ENCODE results near the gene POU3F3. TPM values are rescaled to one million over a fixed set of nuclear protein-coding genes. Genes with fewer than 3 reads are reported as not detected.

Gene POU3F3
- total RNA-seq, 3 donors from 2014 or later (not counting 1 experiment from before 2014, with no cell fraction given) = not detected

DNA sequence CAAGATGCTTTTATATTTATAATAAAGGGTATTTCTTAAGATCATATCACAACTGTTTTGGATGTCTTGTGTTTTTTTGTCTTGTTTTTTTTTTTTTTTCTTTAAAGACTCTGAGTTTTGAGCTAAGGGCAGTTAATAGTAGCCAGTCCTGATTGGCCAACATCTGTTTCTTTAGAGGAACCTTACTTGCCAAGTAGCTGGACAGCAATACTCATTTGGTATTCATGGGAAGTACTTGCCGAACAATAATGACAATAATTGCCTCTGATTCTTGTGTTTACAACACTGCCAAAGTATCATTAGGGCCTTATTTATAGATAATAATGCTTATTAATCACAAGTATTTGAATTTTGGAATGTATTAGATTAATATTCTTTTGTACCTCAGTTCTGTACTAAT lies 17.1 kb upstream of the POU3F3 start:
- 100% methylated on average over 1 of the region's 1 CpG for WGBS (ENCODE audit: insufficient coverage)
- H3K4me1 Mint-ChIP-seq = no peaks in the 10 kb centered on the region

DNA sequence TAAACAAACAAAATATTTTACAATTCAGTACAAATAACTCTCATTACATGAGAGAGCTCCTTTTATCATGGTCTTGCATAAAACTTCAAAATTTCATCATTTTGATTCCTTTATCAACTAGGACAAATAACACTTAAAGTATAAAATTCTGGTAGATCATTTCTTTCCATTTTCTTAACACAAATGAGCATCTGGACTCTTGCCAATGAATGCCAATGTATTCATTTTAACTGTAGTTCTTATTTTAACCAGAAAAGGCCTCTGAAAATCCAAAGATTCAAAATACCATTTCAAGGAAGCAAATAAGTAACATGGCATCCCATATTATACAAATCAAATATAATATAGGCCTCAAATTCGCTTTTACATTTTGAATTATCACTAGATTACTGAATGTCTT lies 13.8 kb upstream of the POU3F3 start:
- H3K4me3 Mint-ChIP-seq = no peak overlapping the region
- no CpG with 5 or more reads among the region's 1 CpG for WGBS (ENCODE audit: insufficient coverage)
- Histone ChIP-seq H3K36me3 (ENCODE audit: control insufficient read depth, insufficient read depth, low read length) (no peaks in the 10 kb centered on the region), H3K4me3 (ENCODE audit: low read length) (no peak overlapping the region), H3K4me1 (ENCODE audit: control insufficient read depth, insufficient read depth, low read length) (peaks cover 15% of the 10 kb centered on the region), H3K9me3 (ENCODE audit: control insufficient read depth, insufficient read depth, low read length) (no peaks in the 10 kb centered on the region), H3K27ac (ENCODE audit: low read length) (no peak overlapping the region), H3K27me3 (ENCODE audit: control insufficient read depth, insufficient read depth, low read length) (peaks cover 30% of the 10 kb centered on the region)
- TF ChIP-seq, protein P1, sequence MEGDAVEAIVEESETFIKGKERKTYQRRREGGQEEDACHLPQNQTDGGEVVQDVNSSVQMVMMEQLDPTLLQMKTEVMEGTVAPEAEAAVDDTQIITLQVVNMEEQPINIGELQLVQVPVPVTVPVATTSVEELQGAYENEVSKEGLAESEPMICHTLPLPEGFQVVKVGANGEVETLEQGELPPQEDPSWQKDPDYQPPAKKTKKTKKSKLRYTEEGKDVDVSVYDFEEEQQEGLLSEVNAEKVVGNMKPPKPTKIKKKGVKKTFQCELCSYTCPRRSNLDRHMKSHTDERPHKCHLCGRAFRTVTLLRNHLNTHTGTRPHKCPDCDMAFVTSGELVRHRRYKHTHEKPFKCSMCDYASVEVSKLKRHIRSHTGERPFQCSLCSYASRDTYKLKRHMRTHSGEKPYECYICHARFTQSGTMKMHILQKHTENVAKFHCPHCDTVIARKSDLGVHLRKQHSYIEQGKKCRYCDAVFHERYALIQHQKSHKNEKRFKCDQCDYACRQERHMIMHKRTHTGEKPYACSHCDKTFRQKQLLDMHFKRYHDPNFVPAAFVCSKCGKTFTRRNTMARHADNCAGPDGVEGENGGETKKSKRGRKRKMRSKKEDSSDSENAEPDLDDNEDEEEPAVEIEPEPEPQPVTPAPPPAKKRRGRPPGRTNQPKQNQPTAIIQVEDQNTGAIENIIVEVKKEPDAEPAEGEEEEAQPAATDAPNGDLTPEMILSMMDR (IDR thresholded peaks at IDR 0.05) = no peak
- peaks cover 43 to 64% of the 10 kb centered on the region in 2 donors for H3K27me3 Mint-ChIP-seq (ENCODE audit: low read depth in 2 of 2)
- H3K9me3 Mint-ChIP-seq = no peaks in the 10 kb centered on the region
- no peak for ATAC-seq
- H3K36me3 Mint-ChIP-seq = no peaks in the 10 kb centered on the region
- intact Hi-C loops (cut with micrococcal nuclease) = no loop called here
- H3K4me1 Mint-ChIP-seq = peaks cover under 1% of the 10 kb centered on the region in 2 donors
- H3K27ac Mint-ChIP-seq = no peak overlapping the region
- DNase-seq = no peak

More for the DNA sequence above, 17.1 kb upstream of the POU3F3 start:
- Histone ChIP-seq H3K9me3 (ENCODE audit: control insufficient read depth, insufficient read depth, low read length) (no peaks in the 10 kb centered on the region), H3K36me3 (ENCODE audit: control insufficient read depth, insufficient read depth, low read length) (no peaks in the 10 kb centered on the region), H3K27ac (ENCODE audit: low read length) (no peak overlapping the region), H3K4me3 (ENCODE audit: low read length) (no peak overlapping the region), H3K4me1 (ENCODE audit: control insufficient read depth, insufficient read depth, low read length) (no peaks in the 10 kb centered on the region), H3K27me3 (ENCODE audit: control insufficient read depth, insufficient read depth, low read length) (peaks cover 6% of the 10 kb centered on the region)
- no peaks in the 10 kb centered on the region for H3K36me3 Mint-ChIP-seq
- no peak for DNase-seq
- H3K9me3 Mint-ChIP-seq = no peaks in the 10 kb centered on the region
- no peak for ATAC-seq
- no peak overlapping the region for H3K27ac Mint-ChIP-seq
- H3K4me3 Mint-ChIP-seq = no peak overlapping the region
- TF ChIP-seq, protein P1 (IDR thresholded peaks at IDR 0.05) = no peak
- intact Hi-C loops (cut with micrococcal nuclease) = no loop called here
- peaks cover 35 to 56% of the 10 kb centered on the region in 2 donors for H3K27me3 Mint-ChIP-seq (ENCODE audit: low read depth in 2 of 2)

DNA sequence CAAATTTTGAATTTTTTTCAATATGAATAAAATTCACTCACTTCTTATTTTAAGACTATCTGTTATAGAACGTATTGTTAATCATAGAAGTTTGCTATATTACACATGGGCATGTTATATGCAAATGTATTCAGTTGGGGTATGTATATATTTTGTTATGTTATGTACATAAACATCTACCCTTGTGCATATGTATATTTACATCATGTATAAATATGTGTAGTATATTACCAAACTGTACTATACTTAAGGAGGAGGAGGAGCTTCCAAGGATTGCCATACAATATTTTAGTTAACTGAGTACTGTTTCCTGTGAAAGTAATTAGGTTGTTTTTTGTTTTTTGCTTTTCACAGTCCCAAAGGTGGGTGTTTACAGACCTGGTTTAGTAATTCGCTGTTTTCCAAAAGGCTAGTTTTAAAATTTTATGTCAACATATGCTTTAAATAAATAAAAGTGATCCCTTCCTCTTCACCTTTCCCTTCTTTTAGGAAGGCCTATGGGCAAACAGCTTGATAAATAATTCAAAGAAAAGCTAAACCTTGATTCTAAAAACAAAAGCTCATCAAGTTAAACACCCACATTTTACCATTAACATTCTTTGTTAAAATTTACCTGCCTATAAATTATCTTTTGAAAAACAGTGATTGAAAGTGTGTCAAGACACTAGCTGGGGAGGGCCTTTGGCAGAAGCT lies 12.9 kb upstream of the POU3F3 start:
- WGBS (ENCODE audit: insufficient coverage) = no CpG with 5 or more reads among the region's 2 CpGs
- Histone ChIP-seq H3K27ac (ENCODE audit: low read length) (no peak overlapping the region), H3K36me3 (ENCODE audit: control insufficient read depth, insufficient read depth, low read length) (no peaks in the 10 kb centered on the region), H3K4me3 (ENCODE audit: low read length) (no peak overlapping the region), H3K9me3 (ENCODE audit: control insufficient read depth, insufficient read depth, low read length) (no peaks in the 10 kb centered on the region), H3K27me3 (ENCODE audit: control insufficient read depth, insufficient read depth, low read length) (peaks cover 37% of the 10 kb centered on the region), H3K4me1 (ENCODE audit: control insufficient read depth, insufficient read depth, low read length) (peaks cover 15% of the 10 kb centered on the region)
- H3K9me3 Mint-ChIP-seq = no peaks in the 10 kb centered on the region
- ATAC-seq (no peak), DNase-seq (no peak)
- H3K4me3 Mint-ChIP-seq = no peak overlapping the region
- no peak overlapping the region for H3K27ac Mint-ChIP-seq
- peaks cover 48 to 69% of the 10 kb centered on the region in 2 donors for H3K27me3 Mint-ChIP-seq (ENCODE audit: low read depth in 2 of 2)
- no peaks in the 10 kb centered on the region for H3K36me3 Mint-ChIP-seq
- H3K4me1 Mint-ChIP-seq = peaks cover 6 to 8% of the 10 kb centered on the region in 2 donors
- TF ChIP-seq, protein P1 (IDR thresholded peaks at IDR 0.05) = no peak
- intact Hi-C loops (cut with micrococcal nuclease) = no loop called here

DNA sequence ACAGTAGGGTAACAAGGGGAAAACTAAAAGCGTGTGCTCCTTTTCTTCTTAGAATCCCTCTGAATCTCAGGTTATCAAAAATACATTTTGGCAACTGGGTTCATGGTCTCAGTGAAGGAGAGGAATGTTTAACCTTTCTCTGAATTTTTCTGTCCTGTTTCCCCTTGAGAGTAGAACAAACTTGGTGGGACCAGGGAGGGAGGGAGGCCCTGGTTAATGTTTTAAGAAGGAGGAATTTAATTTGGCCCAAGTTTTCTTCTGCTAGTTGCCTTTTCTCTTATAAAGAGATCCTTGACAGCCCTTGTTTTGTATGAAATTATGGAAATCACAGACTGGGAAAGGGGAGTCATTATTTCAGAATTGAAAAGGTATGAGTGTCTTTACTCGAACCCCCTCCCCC lies 12.2 kb upstream of the POU3F3 start:
- intact Hi-C loops (cut with micrococcal nuclease) = no loop called here
- Histone ChIP-seq H3K4me1 (ENCODE audit: control insufficient read depth, insufficient read depth, low read length) (peaks cover 15% of the 10 kb centered on the region), H3K9me3 (ENCODE audit: control insufficient read depth, insufficient read depth, low read length) (no peaks in the 10 kb centered on the region), H3K27me3 (ENCODE audit: control insufficient read depth, insufficient read depth, low read length) (peaks cover 37% of the 10 kb centered on the region), H3K4me3 (ENCODE audit: low read length) (no peak overlapping the region), H3K36me3 (ENCODE audit: control insufficient read depth, insufficient read depth, low read length) (no peaks in the 10 kb centered on the region), H3K27ac (ENCODE audit: low read length) (no peak overlapping the region)
- TF ChIP-seq, protein P1 (IDR thresholded peaks at IDR 0.05) = no peak
- Mint-ChIP-seq H3K4me1 (peaks cover 6 to 8% of the 10 kb centered on the region in 2 donors), H3K4me3 (no peak overlapping the region), H3K27me3 (ENCODE audit: low read depth in 2 of 2) (peaks cover 51 to 70% of the 10 kb centered on the region in 2 donors), H3K36me3 (no peaks in the 10 kb centered on the region), H3K27ac (no peak overlapping the region), H3K9me3 (no peaks in the 10 kb centered on the region)
- WGBS (ENCODE audit: insufficient coverage) = 100% methylated on average over 1 of the region's 2 CpGs
- ATAC-seq (no peak), DNase-seq (no peak)

Measured in natural killer cell (primary cell).